Adipose tissue (tissue), 3 donors: ENCODE measurements around the gene OGFOD1. TPM values are rescaled to one million over a fixed set of nuclear protein-coding genes. Genes with fewer than 3 reads are reported as not detected.

ENCODE experiments used
- H3K27ac ChIP-seq: one replicate; pipeline ENCODE4 v1.5.1; 2013; ENCODE audit warnings: low read depth, low read length
- WGBS, 3 donors: extraction: QIAGEN DNeasy Blood & Tissue Kit; methylation state at CpG; one replicate each; pipeline ENCODE4 v1.1.7; 2013; 5-methylcytosine and 5-hydroxymethylcytosine counted together
- polyA plus RNA-seq, 3 donors: library from polyadenylated mRNA; stranded (reverse); fragments of 200-250 nt; gene quantifications; one replicate each; pipeline ENCODE4 v1.2.3, GENCODE V29; 2013
- donor health status: healthy with polysubstance abuse.
- donor health status: Bipolar disorder and iron deficiency.
- donor health status: healthy.

The OGFOD1 gene
- polyA plus RNA-seq, 3 donors: 7.8 to 25.7 (median 9.2) TPM

DNA sequence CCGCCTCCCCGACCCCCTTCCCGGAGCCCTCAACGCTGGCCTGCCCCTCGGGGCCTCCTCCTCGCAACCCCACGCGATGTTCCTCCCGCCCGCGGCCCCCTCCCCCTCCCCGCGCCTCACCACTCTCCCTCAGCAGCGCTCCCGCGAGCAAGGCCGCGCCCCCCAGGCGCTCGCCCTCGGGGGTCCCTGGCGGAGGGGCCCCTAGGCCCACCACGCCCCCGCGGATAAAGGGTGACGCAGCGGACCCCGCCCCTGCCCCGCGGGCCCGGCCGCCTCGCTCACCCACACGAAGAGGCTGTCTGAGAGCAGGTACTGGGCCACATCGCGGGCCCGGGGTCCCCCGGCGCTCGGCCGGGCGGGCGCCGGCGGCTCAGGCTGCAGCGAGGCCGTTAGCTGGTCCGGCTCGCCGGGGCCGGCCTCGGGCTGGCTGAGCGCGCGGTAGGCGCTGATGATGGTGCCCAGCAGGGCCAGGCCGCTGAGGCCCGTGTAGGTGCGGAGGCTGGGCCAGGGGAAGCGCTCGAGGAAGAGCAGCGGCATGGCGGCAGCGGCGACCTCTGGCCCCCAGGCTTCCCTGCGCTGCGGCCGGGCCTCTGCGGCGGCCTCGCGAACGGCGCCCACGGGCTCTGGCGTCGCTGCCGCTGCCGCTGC lies 26.4 kb upstream of the OGFOD1 start:
- H3K27ac ChIP-seq: no peak overlapping the region
- 0 to 1% (median 1%) methylated on average over 58 to 79 of the region's 79 CpGs for WGBS, 3 donors

GRCh38 chr16:56425439-56425832 lies 25.9 kb upstream of the OGFOD1 start, which contains the start of gene AMFR:
TSS of gene AMFR (minus strand) at chr16:56425545. CDS start at chr16:56425327, 218 bp downstream.
- H3K27ac ChIP-seq: peak within 1 kb of the TSS; percentile 44
- 0% methylated on average over 29 to 57 of the region's 57 CpGs for WGBS, 3 donors

GRCh38 chr16:56426585-56426984 lies 24.8 kb upstream of the OGFOD1 start:
- H3K27ac ChIP-seq: peak overlapping the region; percentile 44
- 88 to 93% (median 88%) methylated on average over 4 of the region's 4 CpGs for whole genome bisulfite sequencing, 3 donors

DNA sequence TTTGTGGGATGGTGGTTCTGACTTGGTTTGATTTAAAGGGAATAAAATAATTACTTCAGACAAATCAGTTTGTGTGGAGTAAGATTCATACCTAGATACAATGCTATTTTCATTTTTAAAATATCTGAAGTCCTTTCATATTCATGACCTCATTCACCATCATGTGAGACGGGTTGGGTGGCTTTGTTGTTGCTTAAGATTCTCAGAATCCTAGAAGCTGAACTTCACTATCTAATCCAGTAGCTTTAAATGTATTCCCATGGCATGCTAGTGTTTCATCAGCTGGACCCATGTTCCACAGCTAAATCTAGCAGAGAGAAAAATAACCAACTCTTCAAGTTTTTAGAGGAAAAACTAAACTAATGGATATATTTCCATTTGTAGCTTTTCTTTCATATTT lies 23.3 kb upstream of the OGFOD1 start:
- 67 to 95% (median 80%) methylated on average over 1 of the region's 1 CpG for WGBS, 3 donors

GRCh38 chr16:56436258-56436657 lies 15.1 kb upstream of the OGFOD1 start:
- no peak overlapping the region for H3K27ac ChIP-seq

More for the DNA sequence above, 23.3 kb upstream of the OGFOD1 start:
- no peak overlapping the region for H3K27ac ChIP-seq

- H3K27ac ChIP-seq: no peak overlapping the region
- 95 to 98% (median 97%) methylated on average over 1 of the region's 1 CpG for WGBS, 3 donors
These were observed 13.3 kb upstream of the OGFOD1 start for GRCh38 chr16:56438038-56438437.

DNA sequence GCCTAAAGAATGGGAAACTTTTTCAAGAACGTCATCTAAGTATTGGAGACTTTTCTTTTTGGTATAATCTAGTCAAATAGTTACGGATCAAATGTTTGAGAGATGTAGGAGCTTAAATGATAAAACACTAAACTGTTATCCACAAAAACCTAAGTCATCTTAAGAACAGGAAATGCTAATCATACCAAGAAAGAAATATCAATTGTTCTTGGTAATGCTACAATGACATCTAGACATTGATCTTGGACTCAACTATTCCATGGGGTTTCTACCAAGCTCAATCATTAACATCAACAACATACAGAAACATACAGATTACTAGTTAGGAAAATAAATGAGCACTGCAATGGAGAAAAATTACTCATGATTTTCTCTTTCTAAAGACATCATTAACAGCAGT lies 4.1 kb upstream of the OGFOD1 start:
- no peak overlapping the region for H3K27ac ChIP-seq
- 63 to 89% (median 65%) methylated on average over 2 of the region's 2 CpGs for WGBS, 3 donors

DNA sequence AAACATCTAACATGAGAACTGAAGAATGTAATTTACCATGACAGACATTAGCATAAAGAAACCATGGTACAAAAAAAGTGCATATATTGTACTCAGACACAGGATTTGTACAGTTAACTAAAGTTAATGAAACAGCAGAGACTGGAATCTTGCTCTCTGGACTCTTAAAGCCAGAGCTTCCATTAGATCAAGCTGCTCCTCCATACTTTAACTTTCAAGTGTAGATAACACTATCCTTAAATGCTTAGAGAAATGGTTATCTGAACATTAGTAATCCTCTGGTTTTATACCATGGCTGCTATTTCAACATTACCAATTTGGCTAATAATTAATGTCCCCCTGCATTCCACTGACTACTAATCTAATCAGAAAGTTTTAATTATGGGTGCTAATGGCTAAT lies 3.3 kb upstream of the OGFOD1 start:
- H3K27ac ChIP-seq: no peak overlapping the region

DNA sequence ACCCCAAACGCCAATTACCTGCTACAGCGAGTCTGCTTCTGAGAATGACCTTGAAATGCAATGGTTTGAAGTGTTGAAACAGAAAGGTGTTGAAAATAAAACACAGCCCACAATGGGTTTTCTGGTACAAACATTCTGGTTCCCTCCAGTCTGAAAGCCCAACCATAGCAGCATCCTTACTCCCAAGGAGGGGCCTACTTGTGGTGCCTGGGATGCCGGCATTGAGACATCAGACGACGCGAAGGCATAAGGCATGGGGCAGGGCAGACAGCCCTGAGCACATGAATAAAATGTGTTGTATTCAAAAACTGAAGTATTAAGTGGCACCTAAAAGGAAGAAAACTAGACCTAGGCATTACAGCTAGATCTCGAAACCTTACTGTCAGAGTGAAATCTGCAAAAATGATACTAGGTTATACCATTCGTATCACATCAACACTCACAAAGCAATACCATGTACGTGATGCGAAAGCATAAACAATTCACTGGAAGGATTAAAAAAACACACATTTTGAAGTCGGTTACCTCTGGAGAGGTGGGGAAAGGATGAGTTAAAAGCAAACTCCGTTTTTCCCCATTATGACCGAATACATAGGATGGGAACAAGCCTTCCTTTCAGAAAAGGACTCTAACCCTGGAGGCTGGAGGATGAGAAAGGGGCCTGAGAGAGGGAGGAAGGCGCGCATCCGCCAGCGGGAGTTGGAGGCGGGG lies 924 bp upstream of the OGFOD1 start:
- H3K27ac ChIP-seq: no peak overlapping the region
- 4 to 10% (median 8%) methylated on average over 18 of the region's 18 CpGs for WGBS, 3 donors

GRCh38 chr16:56451753-56452689 lies 667 bp downstream of the OGFOD1 start:
- 4 to 9% (median 7%) methylated on average over 31 of the region's 31 CpGs for WGBS, 3 donors
- peak overlapping the region; percentile 6 for H3K27ac ChIP-seq

DNA sequence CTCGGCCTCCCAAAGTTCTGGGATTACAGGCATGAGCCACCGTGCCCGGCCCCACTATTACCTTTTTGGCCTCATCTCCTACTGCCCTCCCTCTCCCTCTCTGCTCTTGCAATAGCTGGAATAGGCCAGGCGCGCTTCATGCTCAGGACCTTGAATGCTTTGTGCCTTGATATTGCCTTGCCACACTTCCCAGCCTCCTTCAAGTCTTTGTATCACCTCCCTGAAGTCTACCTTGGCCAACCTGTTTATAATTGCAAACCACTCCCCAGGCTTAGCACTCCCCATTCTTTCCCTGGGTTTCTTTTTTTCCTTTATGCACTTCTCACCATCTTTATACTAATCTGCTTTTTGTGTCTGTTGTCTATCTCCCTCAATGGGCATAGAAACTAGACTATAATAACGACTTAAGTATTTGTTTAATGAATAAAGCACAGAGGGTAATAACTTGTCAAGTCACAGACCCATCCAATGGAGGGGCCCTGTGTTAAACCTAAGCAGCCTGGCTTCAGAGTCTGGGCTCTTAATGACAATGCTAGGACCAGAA lies 6.6 kb downstream of the OGFOD1 start:
- H3K27ac ChIP-seq: no peak overlapping the region
- 93 to 95% (median 94%) methylated on average over 6 of the region's 6 CpGs for WGBS, 3 donors

- 63 to 94% (median 94%) methylated on average over 2 of the region's 2 CpGs for WGBS, 3 donors
- H3K27ac ChIP-seq: no peak overlapping the region
These were observed 8.7 kb downstream of the OGFOD1 start for GRCh38 chr16:56460101-56460500.

DNA sequence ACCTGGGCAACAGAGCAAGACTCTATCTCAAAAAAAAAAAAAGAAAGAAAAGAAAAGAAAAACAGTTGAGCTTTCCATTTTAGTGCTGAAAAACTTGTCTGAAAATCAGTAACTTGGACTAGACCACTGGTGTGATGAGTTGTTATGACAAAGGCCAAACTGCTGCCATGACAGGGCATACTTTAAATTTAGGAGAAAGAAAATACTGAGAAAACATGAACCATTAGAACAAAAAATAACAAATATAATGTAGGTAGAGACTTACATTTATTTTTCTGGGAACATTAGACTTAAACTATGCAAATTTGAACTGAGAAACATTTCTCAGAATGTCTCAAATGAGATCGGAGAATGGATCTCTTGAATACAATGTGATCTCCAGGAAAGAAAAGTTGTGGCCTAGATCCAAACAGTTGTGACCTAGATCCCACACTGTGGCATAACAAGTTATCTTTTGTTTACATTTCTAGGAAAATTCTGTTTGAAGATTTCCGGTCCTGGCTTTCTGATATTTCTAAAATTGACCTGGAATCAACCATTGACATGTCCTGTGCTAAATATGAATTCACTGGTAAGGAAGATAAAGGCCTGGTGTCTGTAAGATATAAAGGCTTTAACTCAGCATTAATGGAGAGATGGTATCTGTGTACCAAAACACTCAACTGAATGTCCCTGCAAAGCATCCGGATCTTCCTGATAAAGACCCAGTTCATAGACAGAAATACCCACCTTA lies 10.9 kb downstream of the OGFOD1 start:
- no peak overlapping the region for H3K27ac ChIP-seq
- 56 to 94% (median 92%) methylated on average over 3 of the region's 3 CpGs for WGBS, 3 donors

DNA sequence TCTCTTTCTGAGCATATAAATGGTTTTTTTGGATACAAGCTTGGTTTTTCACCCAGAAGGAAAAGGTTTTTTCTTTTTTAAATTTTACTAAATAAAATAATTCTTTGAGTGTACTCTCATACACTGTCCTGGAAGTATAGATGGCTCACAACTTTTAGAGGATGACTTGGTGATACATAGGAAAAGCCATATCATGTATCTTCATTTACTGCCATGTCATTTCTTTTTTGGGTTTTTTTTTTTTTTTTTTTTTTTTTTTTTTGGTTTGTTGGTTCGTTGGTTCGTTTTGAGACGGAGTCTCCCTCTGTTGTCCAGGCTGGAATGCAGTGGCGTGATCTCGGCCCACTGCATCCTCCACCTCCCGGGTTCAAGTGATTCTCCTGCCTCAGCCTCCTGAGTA lies 11.8 kb downstream of the OGFOD1 start:
- no peak overlapping the region for H3K27ac ChIP-seq
- WGBS, 3 donors: 95 to 97% (median 97%) methylated on average over 6 of the region's 6 CpGs

DNA sequence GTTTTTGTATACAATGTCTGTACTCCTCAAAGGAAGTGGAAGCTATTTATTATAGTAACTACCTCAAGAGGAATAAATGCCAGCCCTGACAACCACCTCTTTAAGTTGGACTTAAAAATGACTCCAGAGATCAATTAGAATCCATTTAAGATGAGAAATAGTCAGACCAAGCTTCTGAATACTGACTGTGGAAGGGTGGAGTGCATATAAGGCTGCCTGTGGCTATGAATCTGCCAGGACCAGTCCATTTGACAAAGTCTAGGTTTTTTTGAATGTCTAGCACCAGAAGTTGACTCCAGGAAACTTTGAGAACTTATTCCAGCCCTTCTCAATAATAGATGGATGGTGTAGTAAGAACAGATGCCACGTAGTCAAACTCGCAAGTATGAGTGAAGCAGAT lies 15.0 kb downstream of the OGFOD1 start:
- WGBS, 3 donors: 95 to 100% (median 98%) methylated on average over 2 of the region's 2 CpGs
- no peak overlapping the region for H3K27ac ChIP-seq

DNA sequence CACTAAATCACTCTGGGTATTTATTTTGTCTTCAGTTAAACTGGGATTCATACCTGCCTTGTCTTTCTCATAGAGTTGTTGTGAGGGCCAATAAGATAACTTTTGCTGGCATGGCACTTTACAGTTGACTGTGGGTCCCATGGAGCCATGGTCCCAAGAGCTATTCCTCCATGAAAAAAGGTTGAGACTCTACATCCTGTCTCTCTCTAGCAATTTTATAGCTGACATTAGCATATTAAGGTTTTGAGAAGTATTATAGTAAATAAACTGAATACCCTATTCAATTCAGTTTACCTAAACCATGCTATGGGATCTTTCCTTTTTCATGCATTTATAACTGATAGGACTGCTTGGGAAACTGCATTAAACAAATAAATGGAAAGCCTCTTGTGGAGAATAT lies 17.4 kb downstream of the OGFOD1 start:
- no peak overlapping the region for H3K27ac ChIP-seq

DNA sequence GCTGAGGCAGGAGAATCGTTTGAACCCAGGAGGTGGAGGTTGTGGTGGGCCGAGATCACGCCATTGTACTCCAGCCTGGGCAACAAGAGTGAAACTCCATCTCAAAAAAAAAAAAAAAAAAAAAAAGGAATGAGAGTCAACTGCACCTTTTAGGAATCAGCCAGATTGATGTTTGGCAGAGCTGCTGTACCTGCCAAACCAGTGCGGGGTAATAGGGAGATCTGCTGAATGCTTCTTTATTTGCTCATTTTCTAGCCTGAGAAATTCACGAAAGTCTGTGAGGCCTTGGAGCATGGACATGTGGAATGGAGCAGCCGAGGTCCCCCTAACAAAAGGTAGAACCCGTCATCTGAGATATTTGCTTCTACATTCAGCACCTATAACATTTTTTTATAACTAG lies 18.4 kb downstream of the OGFOD1 start:
- 88 to 99% (median 94%) methylated on average over 7 of the region's 7 CpGs for WGBS, 3 donors
- H3K27ac ChIP-seq: no peak overlapping the region

DNA sequence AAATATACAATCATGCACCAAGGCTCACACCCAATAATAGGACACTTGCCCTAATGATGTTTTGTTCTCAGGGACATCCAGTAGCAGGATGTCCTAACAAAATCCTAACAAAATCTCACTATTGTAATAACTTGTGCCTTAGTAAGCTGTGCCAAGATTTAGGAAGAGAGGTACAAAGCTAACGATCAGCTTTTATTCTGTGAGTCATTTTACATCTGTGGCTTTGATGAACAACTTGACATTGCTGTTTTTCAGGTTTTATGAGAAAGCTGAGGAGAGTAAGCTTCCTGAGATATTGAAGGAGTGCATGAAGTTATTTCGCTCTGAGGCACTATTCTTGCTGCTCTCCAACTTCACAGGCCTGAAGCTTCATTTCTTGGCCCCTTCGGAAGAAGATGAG lies 18.9 kb downstream of the OGFOD1 start:
- H3K27ac ChIP-seq: no peak overlapping the region
- WGBS, 3 donors: 85 to 94% (median 89%) methylated on average over 3 of the region's 3 CpGs
